GM10248 (cell line): Measurements from ENCODE around the gene DDO.

Source experiments
- CTCF ChIA-PET: fragments of 300-600 bp; sonication (Branson Sonifier 250); formaldehyde crosslinking; extraction: SDS; loops from one replicate; lab custom pipeline; 2021; ENCODE audit warnings: antibody characterized with exemption; lab: Yijun Ruan, JAX
- POLR2A ChIA-PET: fragments of 350-650 bp; sonication (Branson Sonifier 250); formaldehyde crosslinking; extraction: SDS; loops from one replicate; lab custom pipeline; 2020; ENCODE audit warnings: antibody characterized with exemption; lab: Yijun Ruan, JAX
- DNase-seq: peaks from one replicate; pipeline ENCODE4 v3.0.0; 2012; ENCODE audit errors: extremely low spot score
- CTCF ChIP-seq: IDR thresholded peaks from 2 replicates; pipeline ENCODE4 v1.5.1; 2012; ENCODE audit warnings: mild to moderate bottlenecking, low read depth; ENCODE audit errors: extremely low read depth, missing control alignments, control extremely low read depth

DDO gene

GRCh38 chr6:110425816-110426215 lies 10.4 kb upstream of the DDO start:
- no peak for DNase-seq
- POLR2A ChIA-PET = no interaction called here
- CTCF ChIA-PET = no interaction called here
- TF ChIP-seq CTCF = no peak

GRCh38 chr6:110422444-110422822 lies 7.1 kb upstream of the DDO start:
- no peak for TF ChIP-seq CTCF
- no peak for DNase-seq
- ChIA-PET POLR2A (no interaction called here), CTCF (interaction anchor here (1.0 to 1.1 kb wide), 2 partner anchors 17 to 20 kb away, joined by 3 read pairs; no protein-coding TSS in a partner anchor)

GRCh38 chr6:110421749-110422443 lies 6.5 kb upstream of the DDO start:
- CTCF ChIA-PET = interaction anchor here (1.0 to 1.1 kb wide), 2 partner anchors 16 to 19 kb away, joined by 3 read pairs; no protein-coding TSS in a partner anchor
- DNase-seq = no peak
- POLR2A ChIA-PET = no interaction called here
- TF ChIP-seq CTCF = no peak

- POLR2A ChIA-PET = no interaction called here
- DNase-seq = no peak
- TF ChIP-seq CTCF = no peak
- CTCF ChIA-PET = no interaction called here
Observed at GRCh38 chr6:110419028-110419739, 3.8 kb upstream of the DDO start.

- no peak for TF ChIP-seq CTCF
- DNase-seq = no peak
- CTCF ChIA-PET = no interaction called here
- POLR2A ChIA-PET = no interaction called here
Observed at GRCh38 chr6:110418594-110418993, 3.2 kb upstream of the DDO start.

GRCh38 chr6:110414669-110415068 lies 706 bp downstream of the DDO start:
- ChIA-PET CTCF (interaction anchor here (1.3 kb wide), 1 partner anchor 25 kb away, joined by 3 read pairs; no protein-coding TSS in a partner anchor), POLR2A (no interaction called here)
- TF ChIP-seq CTCF = no peak
- DNase-seq = no peak
